HepG2 (cell line): ENCODE measurements around the gene HPS4. TPM values are rescaled to one million over a fixed set of nuclear protein-coding genes. Genes with fewer than 3 reads are reported as not detected.

Experiments used
- ATAC-seq: fragments of 200-7000 bp; cut with Tn5 transposase; 3 replicates; pipeline ENCODE4 v1.9.1; 2020; ENCODE audit warnings: mild to moderate bottlenecking, moderate library complexity
- BruUV-seq: library from RNA; stranded (reverse); fragments of 400-500 nt; replicated peaks from 2 replicates; lab custom pipeline; 2021; lab: Mats Ljungman, UMichigan
- CTCF ChIA-PET: fragments of 300-600 bp; formaldehyde crosslinking; extraction: SDS; loops from one replicate; lab custom pipeline; 2021; ENCODE audit warnings: low total read pairs, inconsistent platforms, low intra/inter-chr PET ratio; lab: Yijun Ruan, JAX
- POLR2A ChIA-PET: fragments of 350-600 bp; sonication (Branson Sonifier 250); formaldehyde crosslinking; loops from one replicate; lab custom pipeline; 2020; ENCODE audit warnings: antibody characterized with exemption, inconsistent platforms; lab: Yijun Ruan, JAX
- DNase-seq: peaks from one replicate; pipeline ENCODE4 v3.0.0-alpha.2; 2015; ENCODE audit warnings: low spot score
- FAIRE-seq: peaks from 3 replicates; lab custom pipeline; 2011; peaks lifted over from hg19 to GRCh38; lab: Jason Lieb, UNC
- H2AFZ ChIP-seq: one replicate; pipeline ENCODE4 v1.6.1; 2011; ENCODE audit warnings: low read length, inconsistent platforms
- H3K27ac ChIP-seq: fragments of 300-600 bp; 3 replicates; pipeline ENCODE4 v1.8.0; 2011; ENCODE audit warnings: mixed run types, mild to moderate bottlenecking, mixed read lengths, low read length, inconsistent platforms; ENCODE audit not compliant: insufficient read depth; ENCODE audit errors: extremely low read length
- H3K27me3 ChIP-seq, 2 experiments: fragments of 200-600 bp in 1 of 2; 2 replicates in 1 of 2; 3 replicates in 1 of 2; pipeline versions ENCODE4 v1.6.0 to v1.8.0; 2011; ENCODE audit warnings: low read length in 2 of 2, mild to moderate bottlenecking in 2 of 2, moderate library complexity in 2 of 2, inconsistent platforms in 1 of 2; ENCODE audit not compliant: insufficient read depth in 2 of 2, control insufficient read depth in 1 of 2
- H3K36me3 ChIP-seq, 2 experiments: fragments of 200-600 bp in 1 of 2; replicated peaks in 1 of 2; 2 replicates in 1 of 2; 3 replicates in 1 of 2; pipeline versions ENCODE4 v1.5.1 to v1.8.0; 2011; ENCODE audit warnings: low read length in 2 of 2, inconsistent platforms in 1 of 2; ENCODE audit not compliant: insufficient read depth in 2 of 2, control insufficient read depth in 1 of 2
- H3K4me1 ChIP-seq: 2 replicates; pipeline ENCODE4 v1.5.1; 2012; ENCODE audit warnings: low read length, inconsistent platforms; ENCODE audit not compliant: insufficient read depth
- H3K4me2 ChIP-seq: 2 replicates; pipeline ENCODE4 v1.6.0; 2011; ENCODE audit warnings: low read depth, low read length, inconsistent platforms
- H3K4me3 ChIP-seq, 3 experiments: fragments of 200-600 bp in 1 of 3; sonication (generic), shearing (Covaris generic) in 1 of 3; replicated peaks in 1 of 3; 2 replicates each; pipeline ENCODE4 v1.5.1; 2011 to 2016; ENCODE audit warnings: low read length in 3 of 3, inconsistent platforms in 2 of 3, low read depth in 2 of 3, mild to moderate bottlenecking in 2 of 3, control low read depth in 1 of 3, mixed read lengths in 1 of 3; ENCODE audit not compliant: insufficient read depth in 1 of 3
- H3K79me2 ChIP-seq: one replicate; pipeline ENCODE4 v1.6.1; 2011; ENCODE audit warnings: low read length, inconsistent platforms; ENCODE audit not compliant: insufficient read depth
- H3K9ac ChIP-seq: 2 replicates; pipeline ENCODE4 v1.6.0; 2011; ENCODE audit warnings: mild to moderate bottlenecking, low read depth, low read length, inconsistent platforms; ENCODE audit not compliant: insufficient read depth
- H3K9me3 ChIP-seq: 2 replicates; pipeline ENCODE4 v1.5.1; 2012; ENCODE audit warnings: mild to moderate bottlenecking, low read length
- H4K20me1 ChIP-seq: 2 replicates; pipeline ENCODE4 v1.6.0; 2011; ENCODE audit warnings: inconsistent platforms, mild to moderate bottlenecking, low read length, moderate library complexity; ENCODE audit not compliant: insufficient read depth
- CBX5 ChIP-seq: sonication (generic); formaldehyde crosslinking; IDR thresholded peaks from 2 replicates; pipeline ENCODE4 v1.4.0; 2020; ENCODE audit warnings: missing genetic modification reagents, borderline replicate concordance
- EED ChIP-seq: sonication (generic); formaldehyde crosslinking; IDR thresholded peaks from 2 replicates; pipeline ENCODE4 v1.5.0; 2020; ENCODE audit warnings: mild to moderate bottlenecking, missing genetic modification reagents
- FOXK2 ChIP-seq: fragments of 450-650 bp; IDR thresholded peaks from 2 replicates; pipeline ENCODE4 v1.6.1; 2016
- HDAC6 ChIP-seq: fragments of 200-600 bp; sonication (generic); IDR thresholded peaks from 2 replicates; pipeline ENCODE4 v1.7.0; 2017; ENCODE audit warnings: mild to moderate bottlenecking, antibody characterized with exemption, low read length, low read depth
- JUNB ChIP-seq: sonication (generic); formaldehyde crosslinking; IDR thresholded peaks from 2 replicates; pipeline ENCODE4 v1.8.0; 2022; ENCODE audit warnings: missing genetic modification reagents, mild to moderate bottlenecking, borderline replicate concordance
- NFE2L1 ChIP-seq: sonication (generic); formaldehyde crosslinking; IDR thresholded peaks from 2 replicates; pipeline ENCODE4 v1.4.0; 2020; ENCODE audit warnings: missing genetic modification reagents, mild to moderate bottlenecking, borderline replicate concordance
- NFRKB ChIP-seq: fragments of 450-650 bp; IDR thresholded peaks from 2 replicates; pipeline ENCODE4 v1.6.1; 2017
- PRPF4 ChIP-seq: fragments of 200-400 bp; formaldehyde crosslinking; IDR thresholded peaks from 2 replicates; pipeline ENCODE4 v1.6.1; 2016; ENCODE audit warnings: low read length, low read depth; ENCODE audit not compliant: poor library complexity, severe bottlenecking
- RARA ChIP-seq: IDR thresholded peaks from 2 replicates; pipeline ENCODE4 v1.6.1; 2016; ENCODE audit warnings: missing genetic modification reagents, missing compliant biosample characterization
- SMARCE1 ChIP-seq: fragments of 450-650 bp; IDR thresholded peaks from 2 replicates; pipeline ENCODE4 v1.6.1; 2017; ENCODE audit warnings: borderline replicate concordance
- ZBTB8A ChIP-seq: sonication (generic); formaldehyde crosslinking; IDR thresholded peaks from 2 replicates; pipeline ENCODE4 v1.4.0; 2020; ENCODE audit warnings: mild to moderate bottlenecking, low read depth, missing genetic modification reagents, borderline replicate concordance
- ZNF10 ChIP-seq: sonication (generic); formaldehyde crosslinking; IDR thresholded peaks from 2 replicates; pipeline ENCODE4 v1.4.0; 2020; ENCODE audit warnings: mild to moderate bottlenecking, low read depth, missing genetic modification reagents, borderline replicate concordance
- ZNF83 ChIP-seq: sonication (generic); formaldehyde crosslinking; IDR thresholded peaks from 2 replicates; pipeline ENCODE4 v1.4.0; 2020; ENCODE audit warnings: missing genetic modification reagents, mild to moderate bottlenecking, borderline replicate concordance
- WGBS: methylation state at CpG from one replicate; pipeline ENCODE4 v1.1.6; 2017; ENCODE audit warnings: low lambda C conversion rate; 5-methylcytosine and 5-hydroxymethylcytosine counted together
- in situ Hi-C: cut with HindIII; loops from 2 replicates; pipeline ENCODE4 v1.10.0; 2017; ENCODE audit warnings: low pct_unique_long_range_greater_than_20kb; ENCODE audit not compliant: extremely low pct_ligation_motif_present
- intact Hi-C: fragments of 100-400 bp; cut with micrococcal nuclease; formaldehyde crosslinking; loops from one replicate; pipeline ENCODE4 v1.10.0; 2022; ENCODE audit not compliant: unreplicated experiment
- polyA plus RNA-seq, 8 experiments: library from polyadenylated mRNA; depleted of rRNA in 3 of 8; stranded (reverse) in 7 of 8; unstranded in 1 of 8; fragments of >200 nt; fragmentation: Illumina TruSeq in 4 of 8; extraction: Trizol in 4 of 8; gene quantifications; 2 replicates each; pipeline versions ENCODE4 v1.2.1 to v1.2.3, GENCODE V29; 2011 to 2016; ENCODE audit warnings: low read depth in 4 of 8, missing spikeins in 1 of 8, mixed read lengths in 1 of 8; ENCODE audit not compliant: insufficient read depth in 1 of 8
- total RNA-seq, 5 experiments: library from RNA; depleted of rRNA; stranded (reverse); fragments of >200 nt; fragmentation: Illumina TruSeq; extraction: Trizol; gene quantifications; 2 replicates each; pipeline ENCODE4 v1.2.3, GENCODE V29; 2016; ENCODE audit warnings: low read depth in 1 of 5
- TF ChIP-seq, protein P1 (sequence below): IDR thresholded peaks from 2 replicates; pipeline ENCODE4 v1.6.1; 2016; ENCODE audit warnings: missing compliant biosample characterization, missing genetic modification reagents, borderline replicate concordance
- TF ChIP-seq, protein P2 (sequence below): sonication (generic); formaldehyde crosslinking; IDR thresholded peaks from 2 replicates; pipeline ENCODE4 v1.5.1; 2020; ENCODE audit warnings: mild to moderate bottlenecking, missing genetic modification reagents, borderline replicate concordance
- TF ChIP-seq, protein P3 (sequence below): sonication (generic); formaldehyde crosslinking; IDR thresholded peaks from 2 replicates; pipeline ENCODE4 v1.4.0; 2020; ENCODE audit warnings: mild to moderate bottlenecking, missing genetic modification reagents
- TF ChIP-seq, protein P4 (sequence below): sonication (generic); IDR thresholded peaks from 2 replicates; pipeline ENCODE4 v1.6.1; 2016; ENCODE audit warnings: low read depth, borderline replicate concordance

The HPS4 gene
- total and polyA plus RNA-seq, 2 of the 13 experiments (the other 11 are each of a cell fraction or from before 2014, with no cell fraction given), result 27.4 to 34.0 TPM

DNA sequence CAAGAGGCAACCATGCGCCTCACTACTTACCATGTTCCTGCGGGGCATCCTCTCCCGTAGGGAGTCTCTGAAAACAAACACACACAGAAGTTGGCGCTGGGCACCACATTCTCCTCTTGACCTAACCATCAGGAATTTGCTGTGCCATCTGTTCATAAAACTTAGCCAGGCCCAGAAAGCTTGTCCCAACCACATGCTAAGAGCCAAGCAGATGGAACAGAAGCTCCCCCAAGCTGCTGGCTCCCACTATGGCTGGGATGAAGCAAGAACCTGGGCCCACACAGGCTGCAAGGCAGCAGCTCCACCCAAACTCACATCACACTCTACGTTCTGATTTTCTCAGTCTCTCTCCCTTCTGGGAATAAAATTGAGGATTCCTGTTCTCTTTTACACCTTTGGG is 17.4 kb downstream of the HPS4 start (continued):
- TF ChIP-seq RARA (CRISPR knock-in tag) (no peak), ZBTB8A (CRISPR knock-in tag) (no peak), JUNB (CRISPR knock-in tag) (no peak)
- TF ChIP-seq, protein P1, sequence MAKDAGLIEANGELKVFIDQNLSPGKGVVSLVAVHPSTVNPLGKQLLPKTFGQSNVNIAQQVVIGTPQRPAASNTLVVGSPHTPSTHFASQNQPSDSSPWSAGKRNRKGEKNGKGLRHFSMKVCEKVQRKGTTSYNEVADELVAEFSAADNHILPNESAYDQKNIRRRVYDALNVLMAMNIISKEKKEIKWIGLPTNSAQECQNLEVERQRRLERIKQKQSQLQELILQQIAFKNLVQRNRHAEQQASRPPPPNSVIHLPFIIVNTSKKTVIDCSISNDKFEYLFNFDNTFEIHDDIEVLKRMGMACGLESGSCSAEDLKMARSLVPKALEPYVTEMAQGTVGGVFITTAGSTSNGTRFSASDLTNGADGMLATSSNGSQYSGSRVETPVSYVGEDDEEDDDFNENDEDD, result no peak
- TF ChIP-seq, protein P2, sequence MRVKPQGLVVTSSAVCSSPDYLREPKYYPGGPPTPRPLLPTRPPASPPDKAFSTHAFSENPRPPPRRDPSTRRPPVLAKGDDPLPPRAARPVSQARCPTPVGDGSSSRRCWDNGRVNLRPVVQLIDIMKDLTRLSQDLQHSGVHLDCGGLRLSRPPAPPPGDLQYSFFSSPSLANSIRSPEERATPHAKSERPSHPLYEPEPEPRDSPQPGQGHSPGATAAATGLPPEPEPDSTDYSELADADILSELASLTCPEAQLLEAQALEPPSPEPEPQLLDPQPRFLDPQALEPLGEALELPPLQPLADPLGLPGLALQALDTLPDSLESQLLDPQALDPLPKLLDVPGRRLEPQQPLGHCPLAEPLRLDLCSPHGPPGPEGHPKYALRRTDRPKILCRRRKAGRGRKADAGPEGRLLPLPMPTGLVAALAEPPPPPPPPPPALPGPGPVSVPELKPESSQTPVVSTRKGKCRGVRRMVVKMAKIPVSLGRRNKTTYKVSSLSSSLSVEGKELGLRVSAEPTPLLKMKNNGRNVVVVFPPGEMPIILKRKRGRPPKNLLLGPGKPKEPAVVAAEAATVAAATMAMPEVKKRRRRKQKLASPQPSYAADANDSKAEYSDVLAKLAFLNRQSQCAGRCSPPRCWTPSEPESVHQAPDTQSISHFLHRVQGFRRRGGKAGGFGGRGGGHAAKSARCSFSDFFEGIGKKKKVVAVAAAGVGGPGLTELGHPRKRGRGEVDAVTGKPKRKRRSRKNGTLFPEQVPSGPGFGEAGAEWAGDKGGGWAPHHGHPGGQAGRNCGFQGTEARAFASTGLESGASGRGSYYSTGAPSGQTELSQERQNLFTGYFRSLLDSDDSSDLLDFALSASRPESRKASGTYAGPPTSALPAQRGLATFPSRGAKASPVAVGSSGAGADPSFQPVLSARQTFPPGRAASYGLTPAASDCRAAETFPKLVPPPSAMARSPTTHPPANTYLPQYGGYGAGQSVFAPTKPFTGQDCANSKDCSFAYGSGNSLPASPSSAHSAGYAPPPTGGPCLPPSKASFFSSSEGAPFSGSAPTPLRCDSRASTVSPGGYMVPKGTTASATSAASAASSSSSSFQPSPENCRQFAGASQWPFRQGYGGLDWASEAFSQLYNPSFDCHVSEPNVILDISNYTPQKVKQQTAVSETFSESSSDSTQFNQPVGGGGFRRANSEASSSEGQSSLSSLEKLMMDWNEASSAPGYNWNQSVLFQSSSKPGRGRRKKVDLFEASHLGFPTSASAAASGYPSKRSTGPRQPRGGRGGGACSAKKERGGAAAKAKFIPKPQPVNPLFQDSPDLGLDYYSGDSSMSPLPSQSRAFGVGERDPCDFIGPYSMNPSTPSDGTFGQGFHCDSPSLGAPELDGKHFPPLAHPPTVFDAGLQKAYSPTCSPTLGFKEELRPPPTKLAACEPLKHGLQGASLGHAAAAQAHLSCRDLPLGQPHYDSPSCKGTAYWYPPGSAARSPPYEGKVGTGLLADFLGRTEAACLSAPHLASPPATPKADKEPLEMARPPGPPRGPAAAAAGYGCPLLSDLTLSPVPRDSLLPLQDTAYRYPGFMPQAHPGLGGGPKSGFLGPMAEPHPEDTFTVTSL (CRISPR knock-in tag), result no peak

DNA sequence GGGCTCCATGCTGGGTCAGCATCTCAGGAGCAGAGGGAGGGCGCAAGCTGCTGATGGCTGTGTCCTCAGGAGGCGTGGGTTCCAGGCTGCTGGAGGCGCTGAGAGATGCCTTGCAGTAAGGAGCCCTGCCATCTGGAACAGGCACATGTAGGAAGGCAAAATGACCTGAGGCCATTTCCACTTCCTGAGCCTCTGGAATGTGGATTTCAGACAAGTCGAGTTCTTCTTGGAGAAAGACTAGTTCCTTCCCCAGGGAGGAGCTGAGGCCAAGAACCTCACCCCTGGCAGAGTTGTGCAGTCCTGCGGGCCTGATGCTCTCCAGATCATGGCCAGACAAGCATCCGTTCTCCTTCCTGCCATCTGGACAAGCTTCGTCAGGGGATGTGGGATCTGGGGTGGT is 19.3 kb downstream of the HPS4 start:
- H3K4me2 ChIP-seq, result no peak overlapping the region
- TF ChIP-seq PRPF4 (no peak), HDAC6 (no peak), EED (CRISPR knock-in tag) (no peak), CBX5 (CRISPR knock-in tag) (no peak), NFRKB (no peak), ZNF10 (CRISPR knock-in tag) (no peak), ZNF83 (no peak), FOXK2 (no peak), NFE2L1 (CRISPR knock-in tag) (no peak), SMARCE1 (no peak)
- TF ChIP-seq, protein P3, sequence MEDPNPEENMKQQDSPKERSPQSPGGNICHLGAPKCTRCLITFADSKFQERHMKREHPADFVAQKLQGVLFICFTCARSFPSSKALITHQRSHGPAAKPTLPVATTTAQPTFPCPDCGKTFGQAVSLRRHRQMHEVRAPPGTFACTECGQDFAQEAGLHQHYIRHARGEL (CRISPR knock-in tag), result no peak
- TF ChIP-seq, protein P4, sequence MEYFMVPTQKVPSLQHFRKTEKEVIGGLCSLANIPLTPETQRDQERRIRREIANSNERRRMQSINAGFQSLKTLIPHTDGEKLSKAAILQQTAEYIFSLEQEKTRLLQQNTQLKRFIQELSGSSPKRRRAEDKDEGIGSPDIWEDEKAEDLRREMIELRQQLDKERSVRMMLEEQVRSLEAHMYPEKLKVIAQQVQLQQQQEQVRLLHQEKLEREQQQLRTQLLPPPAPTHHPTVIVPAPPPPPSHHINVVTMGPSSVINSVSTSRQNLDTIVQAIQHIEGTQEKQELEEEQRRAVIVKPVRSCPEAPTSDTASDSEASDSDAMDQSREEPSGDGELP, result no peak

More for the DNA sequence above, 19.3 kb downstream of the HPS4 start:
- Histone ChIP-seq H3K36me3 (peaks cover 32 to 77% of the 10 kb centered on the region in 2 experiments), H3K9me3 (no peaks in the 10 kb centered on the region), H2AFZ (no peak overlapping the region), H3K27me3 (no peaks in the 10 kb centered on the region), H3K4me3 (no peak overlapping the region), H4K20me1 (peaks cover 4% of the 10 kb centered on the region), H3K9ac (no peak overlapping the region), H3K4me1 (peaks cover 16% of the 10 kb centered on the region), H3K27ac (no peak overlapping the region), H3K79me2 (no peaks in the 10 kb centered on the region)
- ChIA-PET POLR2A (no interaction called here), CTCF (no interaction called here)
- no peak for DNase-seq
- no peak for FAIRE-seq
- in situ Hi-C loops (loop anchor here (5.0 kb wide), 1 partner anchor 97 kb away; no protein-coding TSS in a partner anchor), intact Hi-C loops (no loop called here)
- 100% methylated on average over 2 of the region's 7 CpGs for whole genome bisulfite sequencing
- no peak for ATAC-seq
- no TSS peak for BruUV-seq
